Measurements from ENCODE around the gene PPP2R2D. TPM values are rescaled to one million over a fixed set of nuclear protein-coding genes. Genes with fewer than 3 reads are reported as not detected.
A peak's percentile ranks its signal among the peaks of the same experiment; 100 is the strongest.

Gene PPP2R2D
- total RNA-seq, 2 donors from 2014 or later: 43.1 to 52.4 TPM

GRCh38 chr10:131991726-131992125 lies 90.9 kb downstream of the PPP2R2D start:
- WGBS, 2 donors: 86 to 88% methylated on average over 3 of the region's 3 CpGs
- intact Hi-C loops (cut with DNase I): no loop called here
- Histone ChIP-seq H3K4me3 (no peak overlapping the region), H3K27ac (no peak overlapping the region), H3K36me3 (replicated peaks in 1 of 2; ENCODE audit: insufficient read depth in 1 of 2, low read depth in 2 of 2) (no peaks in the 10 kb centered on the region), H3K4me1 (peaks cover 33% of the 10 kb centered on the region), H3K9me3 (no peaks in the 10 kb centered on the region), H3K27me3 (no peaks in the 10 kb centered on the region)
- no peak for DNase-seq
- TF ChIP-seq CTCF (IDR thresholded peaks at IDR 0.05) (no peak), POLR2A (IDR thresholded peaks at IDR 0.05) (no peak)
- no peak for ATAC-seq

GRCh38 chr10:131993275-131993674 lies 92.5 kb downstream of the PPP2R2D start:
- DNase-seq (peak; percentile 61 to 79 (median 68)), ATAC-seq (peak; percentile 39)
- H3K27ac ChIP-seq: peak overlapping the region; percentile 34 to 78 (median 63)
- intact Hi-C loops (cut with DNase I): no loop called here
- TF ChIP-seq CTCF (IDR thresholded peaks at IDR 0.05) (no peak), POLR2A (IDR thresholded peaks at IDR 0.05) (no peak)
- WGBS, 2 donors: 31 to 35% methylated on average over 14 of the region's 14 CpGs
- no peaks in the 10 kb centered on the region for H3K27me3 ChIP-seq
- peaks cover 47% of the 10 kb centered on the region for H3K4me1 ChIP-seq
- H3K9me3 ChIP-seq: no peaks in the 10 kb centered on the region
- no peaks in the 10 kb centered on the region for H3K36me3 ChIP-seq (replicated peaks in 1 of 2; ENCODE audit: insufficient read depth in 1 of 2, low read depth in 2 of 2)
- no peak overlapping the region for H3K4me3 ChIP-seq

GRCh38 chr10:131994435-131994834 lies 93.6 kb downstream of the PPP2R2D start:
- 26 to 52% methylated on average over 3 of the region's 3 CpGs for WGBS, 2 donors
- Histone ChIP-seq H3K36me3 (replicated peaks in 1 of 2; ENCODE audit: insufficient read depth in 1 of 2, low read depth in 2 of 2) (no peaks in the 10 kb centered on the region), H3K27me3 (no peaks in the 10 kb centered on the region), H3K9me3 (no peaks in the 10 kb centered on the region), H3K27ac (peak overlapping the region; percentile 34 to 78 (median 63)), H3K4me3 (no peak overlapping the region), H3K4me1 (peaks cover 58% of the 10 kb centered on the region)
- peak in 2 of 4 donors; percentile 45 to 52 for DNase-seq
- ATAC-seq: no peak
- no peak for TF ChIP-seq POLR2A (IDR thresholded peaks at IDR 0.05)
- intact Hi-C loops (cut with DNase I): no loop called here

- TF ChIP-seq CTCF (IDR thresholded peaks at IDR 0.05) (no peak), POLR2A (IDR thresholded peaks at IDR 0.05) (no peak)
- Histone ChIP-seq H3K9me3 (no peaks in the 10 kb centered on the region), H3K27me3 (no peaks in the 10 kb centered on the region), H3K4me3 (no peak overlapping the region), H3K36me3 (replicated peaks in 1 of 2; ENCODE audit: insufficient read depth in 1 of 2, low read depth in 2 of 2) (no peaks in the 10 kb centered on the region), H3K27ac (peak overlapping the region; percentile 80 to 90 (median 84)), H3K4me1 (peaks cover 67% of the 10 kb centered on the region)
- ATAC-seq (peak; percentile 57), DNase-seq (peak; percentile 70 to 87 (median 78))
- WGBS, 2 donors: 58 to 59% methylated on average over 13 to 16 of the region's 16 CpGs
- intact Hi-C loops (cut with DNase I): no loop called here
These were observed 95.9 kb downstream of the PPP2R2D start for GRCh38 chr10:131996466-131997365.

GRCh38 chr10:131997366-131998049 lies 96.7 kb downstream of the PPP2R2D start:
- Histone ChIP-seq H3K27ac (peak overlapping the region; percentile 80 to 90 (median 84)), H3K4me3 (no peak overlapping the region), H3K4me1 (peaks cover 75% of the 10 kb centered on the region), H3K36me3 (replicated peaks in 1 of 2; ENCODE audit: insufficient read depth in 1 of 2, low read depth in 2 of 2) (no peaks in the 10 kb centered on the region), H3K27me3 (no peaks in the 10 kb centered on the region), H3K9me3 (no peaks in the 10 kb centered on the region)
- ATAC-seq: peak; percentile 86
- DNase-seq: peak; percentile 85 to 92 (median 90)
- WGBS, 2 donors: 29 to 32% methylated on average over 12 to 13 of the region's 13 CpGs
- TF ChIP-seq CTCF (IDR thresholded peaks at IDR 0.05): no peak
- TF ChIP-seq POLR2A (IDR thresholded peaks at IDR 0.05): peak in 2 of 3 donors; percentile 55 to 56
- intact Hi-C loops (cut with DNase I): no loop called here

Measured in body of pancreas (tissue), 4 donors.